ENCODE measurements around the gene RNU5D-1. TPM values are rescaled to one million over a fixed set of nuclear protein-coding genes. Genes with fewer than 3 reads are reported as not detected.
A peak's percentile ranks its signal among the peaks of the same experiment; 100 is the strongest.

RNU5D-1 gene
- total and polyA plus RNA-seq, 2 of the 13 experiments (the other 11 are each of a cell fraction or from before 2014, with no cell fraction given): 165 TPM; not detected in 1

DNA sequence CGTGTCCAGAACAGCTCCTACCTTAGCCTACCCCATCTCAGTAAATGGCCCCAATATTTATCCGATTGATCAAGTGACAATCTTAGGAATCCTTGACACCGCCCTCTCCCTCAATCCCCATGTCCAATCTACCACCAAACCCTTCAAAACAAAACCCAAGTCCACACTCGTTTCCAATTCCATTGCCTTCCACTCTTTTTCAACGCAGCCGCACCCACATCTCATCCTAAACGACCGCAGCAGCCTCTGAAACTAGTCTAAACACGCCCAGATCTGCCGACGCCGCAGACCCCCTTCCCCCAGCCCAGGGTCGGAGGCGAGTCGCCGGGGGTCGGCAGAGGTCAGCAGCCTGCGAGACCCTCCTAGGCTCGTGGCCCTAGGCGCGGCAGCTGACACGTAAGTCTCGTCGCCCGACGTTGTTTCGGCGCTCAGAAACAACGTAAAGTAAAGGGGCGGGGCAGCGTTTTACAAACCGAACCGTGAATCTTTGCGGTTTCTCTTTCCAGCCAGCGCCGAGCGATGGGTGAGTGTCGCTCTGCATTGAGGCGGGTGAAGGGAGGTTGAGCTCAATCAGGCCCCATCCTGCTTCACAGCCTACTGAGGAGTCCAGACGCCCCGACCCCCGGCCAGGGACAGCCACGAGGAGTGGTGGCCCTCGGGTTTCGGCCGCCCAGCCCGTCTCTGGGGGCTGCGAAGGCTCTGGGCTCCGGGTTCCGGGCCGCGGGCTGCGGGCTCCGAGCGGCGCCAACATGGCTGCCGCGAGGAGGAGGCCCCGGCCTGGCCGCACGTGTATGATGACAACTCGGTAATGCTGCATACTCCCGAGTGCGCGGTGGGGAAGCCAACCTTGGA lies 44.3 kb upstream of the RNU5D-1 start, which contains the start of gene RPS8 (continued):
- TF ChIP-seq NCOR1 (IDR thresholded peaks at IDR 0.05; ENCODE audit: borderline replicate concordance, low read length): no peak; the same call in 1 of the 2 replicates
- no peak for TF ChIP-seq ZEB1 (IDR thresholded peaks at IDR 0.05; ENCODE audit: insufficient replicate concordance, low read depth)
- no peak for TF ChIP-seq ATF7 (IDR thresholded peaks at IDR 0.05)
- no peak for TF ChIP-seq ATF7 (CRISPR knock-in tag; IDR thresholded peaks at IDR 0.05)
- no peak for TF ChIP-seq ZFP41 (CRISPR knock-in tag; IDR thresholded peaks at IDR 0.05; ENCODE audit: borderline replicate concordance)
- TF ChIP-seq ZKSCAN1 (IDR thresholded peaks at IDR 0.05; ENCODE audit: low read length): peak; percentile 45; the same call in 1 of the 2 replicates
- TF ChIP-seq ZNF180 (CRISPR knock-in tag; IDR thresholded peaks at IDR 0.05; ENCODE audit: borderline replicate concordance, low read depth): no peak
- TF ChIP-seq FOXA3 (CRISPR knock-in tag; IDR thresholded peaks at IDR 0.05): peak; percentile 64
- TF ChIP-seq, protein P1, sequence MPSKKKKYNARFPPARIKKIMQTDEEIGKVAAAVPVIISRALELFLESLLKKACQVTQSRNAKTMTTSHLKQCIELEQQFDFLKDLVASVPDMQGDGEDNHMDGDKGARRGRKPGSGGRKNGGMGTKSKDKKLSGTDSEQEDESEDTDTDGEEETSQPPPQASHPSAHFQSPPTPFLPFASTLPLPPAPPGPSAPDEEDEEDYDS (CRISPR knock-in tag; IDR thresholded peaks at IDR 0.05): peak; percentile 97
- TF ChIP-seq TFDP1 (CRISPR knock-in tag; IDR thresholded peaks at IDR 0.05; ENCODE audit: borderline replicate concordance): peak; percentile 49; the same call in 1 of the 2 replicates
- TF ChIP-seq STAG1 (CRISPR knock-in tag; IDR thresholded peaks at IDR 0.05): no peak
- TF ChIP-seq ZNF225 (CRISPR knock-in tag; IDR thresholded peaks at IDR 0.05): peak; percentile 58; the same call in 1 of the 2 replicates
- TF ChIP-seq ZNF770 (CRISPR knock-in tag; IDR thresholded peaks at IDR 0.05): peak; percentile 55; the same call in 1 of the 2 replicates
- peak; percentile 54; the same call in 1 of the 2 replicates for TF ChIP-seq FOSL2 (CRISPR knock-in tag; IDR thresholded peaks at IDR 0.05)
- TF ChIP-seq RORA (CRISPR knock-in tag; IDR thresholded peaks at IDR 0.05): no peak
- TF ChIP-seq KLF6 (CRISPR knock-in tag; IDR thresholded peaks at IDR 0.05): peak; percentile 90
- TF ChIP-seq, protein P2, sequence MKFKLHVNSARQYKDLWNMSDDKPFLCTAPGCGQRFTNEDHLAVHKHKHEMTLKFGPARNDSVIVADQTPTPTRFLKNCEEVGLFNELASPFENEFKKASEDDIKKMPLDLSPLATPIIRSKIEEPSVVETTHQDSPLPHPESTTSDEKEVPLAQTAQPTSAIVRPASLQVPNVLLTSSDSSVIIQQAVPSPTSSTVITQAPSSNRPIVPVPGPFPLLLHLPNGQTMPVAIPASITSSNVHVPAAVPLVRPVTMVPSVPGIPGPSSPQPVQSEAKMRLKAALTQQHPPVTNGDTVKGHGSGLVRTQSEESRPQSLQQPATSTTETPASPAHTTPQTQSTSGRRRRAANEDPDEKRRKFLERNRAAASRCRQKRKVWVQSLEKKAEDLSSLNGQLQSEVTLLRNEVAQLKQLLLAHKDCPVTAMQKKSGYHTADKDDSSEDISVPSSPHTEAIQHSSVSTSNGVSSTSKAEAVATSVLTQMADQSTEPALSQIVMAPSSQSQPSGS (CRISPR knock-in tag; IDR thresholded peaks at IDR 0.05): peak; percentile 72
- peak; percentile 39 for TF ChIP-seq MED8 (CRISPR knock-in tag; IDR thresholded peaks at IDR 0.05; ENCODE audit: insufficient replicate concordance)
- TF ChIP-seq ZNF746 (CRISPR knock-in tag; IDR thresholded peaks at IDR 0.05): no peak
- TF ChIP-seq TBX3 (IDR thresholded peaks at IDR 0.05; ENCODE audit: borderline replicate concordance): peak; percentile 31; the same call in 1 of the 2 replicates
- no peak; the same call in 1 of the 2 replicates for TF ChIP-seq ZFAT (CRISPR knock-in tag; conservative IDR thresholded peaks at IDR 0.05)
- TF ChIP-seq FOXP1 (IDR thresholded peaks at IDR 0.05): no peak
- TF ChIP-seq FOXP1 (CRISPR knock-in tag; IDR thresholded peaks at IDR 0.05): 0 out of 2 replicates have a peak, but pooled peaks have one; percentile 22
- no peak; the same call in 1 of the 2 replicates for TF ChIP-seq RFXANK (CRISPR knock-in tag; IDR thresholded peaks at IDR 0.05)
- TF ChIP-seq MYNN (CRISPR knock-in tag; IDR thresholded peaks at IDR 0.05; ENCODE audit: low read depth): no peak
- peak; percentile 70; the same call in 1 of the 2 replicates for TF ChIP-seq ZFP82 (CRISPR knock-in tag; IDR thresholded peaks at IDR 0.05; ENCODE audit: borderline replicate concordance)
- TF ChIP-seq NFRKB (IDR thresholded peaks at IDR 0.05): no peak
- peak; percentile 87 for TF ChIP-seq ZNF446 (CRISPR knock-in tag; IDR thresholded peaks at IDR 0.05)

Measured in HepG2 (cell line).